Measurements from ENCODE around the gene LRP2BP.

The LRP2BP gene

GRCh38 chr4:185359767-185360446 lies 35.8 kb downstream of the LRP2BP start:
- ChIA-PET CTCF (interaction anchor here (1.0 kb wide), 1 partner anchor 25 kb away, joined by 3 read pairs; no protein-coding TSS in a partner anchor), POLR2A (no interaction called here)

GRCh38 chr4:185358959-185359358 lies 36.8 kb downstream of the LRP2BP start:
- no peak for TF ChIP-seq CTCF (IDR thresholded peaks at IDR 0.05; ENCODE audit: control extremely low read depth, extremely low read depth, low read depth, missing control alignments)
- ChIA-PET CTCF (no interaction called here), POLR2A (no interaction called here)
- DNase-seq (ENCODE audit: extremely low spot score) = no peak

More at GRCh38 chr4:185359767-185360446, 35.8 kb downstream of the LRP2BP start:
- no peak for TF ChIP-seq CTCF (IDR thresholded peaks at IDR 0.05; ENCODE audit: control extremely low read depth, extremely low read depth, low read depth, missing control alignments)
- no peak for DNase-seq (ENCODE audit: extremely low spot score)

GRCh38 chr4:185358514-185358913 lies 37.2 kb downstream of the LRP2BP start:
- DNase-seq (ENCODE audit: extremely low spot score) = no peak
- POLR2A ChIA-PET = no interaction called here
- CTCF ChIA-PET = no interaction called here
- TF ChIP-seq CTCF (IDR thresholded peaks at IDR 0.05; ENCODE audit: control extremely low read depth, extremely low read depth, low read depth, missing control alignments) = no peak

GRCh38 chr4:185357733-185358440 lies 37.8 kb downstream of the LRP2BP start:
- no peak for DNase-seq (ENCODE audit: extremely low spot score)
- no peak for TF ChIP-seq CTCF (IDR thresholded peaks at IDR 0.05; ENCODE audit: control extremely low read depth, extremely low read depth, low read depth, missing control alignments)
- ChIA-PET CTCF (no interaction called here), POLR2A (no interaction called here)

- DNase-seq (ENCODE audit: extremely low spot score) = no peak
- no peak for TF ChIP-seq CTCF (IDR thresholded peaks at IDR 0.05; ENCODE audit: control extremely low read depth, extremely low read depth, low read depth, missing control alignments)
- ChIA-PET POLR2A (no interaction called here), CTCF (no interaction called here)
Measured at GRCh38 chr4:185357211-185357610, 38.5 kb downstream of the LRP2BP start.

- ChIA-PET CTCF (interaction anchor here (1.0 to 1.3 kb wide), 4 partner anchors 11 to 28 kb away, joined by 3 to 5 read pairs (median 3); no protein-coding TSS in a partner anchor), POLR2A (interaction anchor here (0.6 kb wide), 1 partner anchor 23 kb away, joined by 7 read pairs; no protein-coding TSS in a partner anchor)
- TF ChIP-seq CTCF (IDR thresholded peaks at IDR 0.05; ENCODE audit: control extremely low read depth, extremely low read depth, low read depth, missing control alignments) = no peak
- no peak for DNase-seq (ENCODE audit: extremely low spot score)
Measured at GRCh38 chr4:185352741-185353140, 43.0 kb downstream of the LRP2BP start.

All from GM10248 (cell line).